SU-DHL-6 (cell line): Measurements from ENCODE around the gene AVPR1B.

Source experiments
- EZH2phosphoT487 ChIP-seq: fragments of 200-600 bp; sonication (generic), shearing (Covaris generic); conservative IDR thresholded peaks from 2 replicates; pipeline ENCODE4 v1.6.1; 2018; ENCODE audit warnings: mild to moderate bottlenecking, antibody characterized with exemption, low read length, moderate library complexity, mixed read lengths
- TF ChIP-seq, protein P1 (sequence below): fragments of 200-600 bp; sonication (generic); IDR thresholded peaks from one replicate; pipeline ENCODE4 v1.5.1; 2017; ENCODE audit warnings: antibody characterized with exemption, mild to moderate bottlenecking, low read length, moderate library complexity; ENCODE audit not compliant: insufficient read depth, poor library complexity, severe bottlenecking

DNA sequence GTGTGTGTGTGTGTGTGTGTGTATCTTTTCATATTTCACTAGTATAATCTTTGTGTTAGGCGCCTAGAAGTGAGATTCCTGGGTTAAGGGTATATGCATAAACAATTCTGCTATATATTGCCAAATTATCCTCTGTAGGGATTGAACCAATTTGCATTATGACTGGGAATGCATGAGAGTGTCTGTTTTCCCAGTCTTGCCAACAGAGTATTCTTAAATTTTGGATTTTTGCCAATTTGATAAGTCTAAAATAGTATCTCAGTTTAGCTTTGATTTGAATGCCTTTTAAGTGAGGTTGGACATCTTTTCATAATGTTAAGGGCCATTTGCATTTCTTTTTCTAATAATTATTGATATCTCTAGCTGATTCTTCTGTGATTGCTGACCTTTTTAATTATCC is 8.2 kb upstream of the AVPR1B start:
- TF ChIP-seq, protein P1, sequence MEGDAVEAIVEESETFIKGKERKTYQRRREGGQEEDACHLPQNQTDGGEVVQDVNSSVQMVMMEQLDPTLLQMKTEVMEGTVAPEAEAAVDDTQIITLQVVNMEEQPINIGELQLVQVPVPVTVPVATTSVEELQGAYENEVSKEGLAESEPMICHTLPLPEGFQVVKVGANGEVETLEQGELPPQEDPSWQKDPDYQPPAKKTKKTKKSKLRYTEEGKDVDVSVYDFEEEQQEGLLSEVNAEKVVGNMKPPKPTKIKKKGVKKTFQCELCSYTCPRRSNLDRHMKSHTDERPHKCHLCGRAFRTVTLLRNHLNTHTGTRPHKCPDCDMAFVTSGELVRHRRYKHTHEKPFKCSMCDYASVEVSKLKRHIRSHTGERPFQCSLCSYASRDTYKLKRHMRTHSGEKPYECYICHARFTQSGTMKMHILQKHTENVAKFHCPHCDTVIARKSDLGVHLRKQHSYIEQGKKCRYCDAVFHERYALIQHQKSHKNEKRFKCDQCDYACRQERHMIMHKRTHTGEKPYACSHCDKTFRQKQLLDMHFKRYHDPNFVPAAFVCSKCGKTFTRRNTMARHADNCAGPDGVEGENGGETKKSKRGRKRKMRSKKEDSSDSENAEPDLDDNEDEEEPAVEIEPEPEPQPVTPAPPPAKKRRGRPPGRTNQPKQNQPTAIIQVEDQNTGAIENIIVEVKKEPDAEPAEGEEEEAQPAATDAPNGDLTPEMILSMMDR, result no peak
- no peak for TF ChIP-seq EZH2phosphoT487
